HG03175 (cell line): ENCODE data around the gene CCP110.

Source experiments
- ATAC-seq: cut with Tn5 transposase; IDR thresholded peaks from one replicate; pipeline ENCODE4 v1.9.1; 2021; ENCODE audit warnings: mild to moderate bottlenecking, moderate library complexity; ENCODE audit not compliant: unreplicated experiment

Gene CCP110

DNA sequence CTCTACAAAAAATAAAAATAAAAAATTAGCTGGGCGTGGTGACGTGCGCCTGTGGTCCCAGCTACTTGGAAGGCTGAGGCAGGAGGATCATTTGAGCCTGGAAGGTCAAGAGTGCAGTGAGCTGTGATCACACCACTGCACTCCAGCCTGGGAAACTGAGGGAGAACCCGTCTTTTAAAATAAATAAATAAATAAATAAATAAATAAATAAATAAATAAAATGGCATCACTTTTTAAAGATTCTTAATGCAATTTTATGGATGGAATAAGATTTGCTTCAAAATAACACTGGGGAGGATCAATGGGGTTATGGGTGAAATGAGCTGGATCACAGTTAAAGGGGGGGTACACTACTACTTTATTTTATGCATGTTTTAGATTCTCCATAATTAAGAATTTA is 16.8 kb upstream of the CCP110 start:
- ATAC-seq = no peak

GRCh38 chr16:19507867-19508266 is 15.9 kb upstream of the CCP110 start:
- ATAC-seq = no peak

DNA sequence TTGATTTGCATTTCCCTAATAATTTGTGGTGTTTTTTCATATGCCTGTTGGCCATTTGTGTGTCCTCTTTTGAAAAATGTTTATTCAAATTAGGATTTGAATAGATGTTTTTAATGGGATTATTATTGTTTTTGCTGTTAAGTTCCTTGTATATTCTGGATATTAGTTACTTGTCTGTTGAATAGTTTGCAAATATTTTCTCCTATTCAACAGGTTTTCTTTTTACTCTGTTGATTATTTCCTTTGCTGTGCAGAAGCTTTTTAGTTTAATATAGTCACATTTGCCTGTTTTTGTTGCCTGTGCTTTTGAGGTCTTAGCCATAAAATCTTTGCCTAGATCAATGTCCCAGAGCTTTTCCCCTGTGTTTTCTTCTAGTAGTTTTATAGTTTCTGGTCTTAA is 11.4 kb upstream of the CCP110 start:
- ATAC-seq = no peak

DNA sequence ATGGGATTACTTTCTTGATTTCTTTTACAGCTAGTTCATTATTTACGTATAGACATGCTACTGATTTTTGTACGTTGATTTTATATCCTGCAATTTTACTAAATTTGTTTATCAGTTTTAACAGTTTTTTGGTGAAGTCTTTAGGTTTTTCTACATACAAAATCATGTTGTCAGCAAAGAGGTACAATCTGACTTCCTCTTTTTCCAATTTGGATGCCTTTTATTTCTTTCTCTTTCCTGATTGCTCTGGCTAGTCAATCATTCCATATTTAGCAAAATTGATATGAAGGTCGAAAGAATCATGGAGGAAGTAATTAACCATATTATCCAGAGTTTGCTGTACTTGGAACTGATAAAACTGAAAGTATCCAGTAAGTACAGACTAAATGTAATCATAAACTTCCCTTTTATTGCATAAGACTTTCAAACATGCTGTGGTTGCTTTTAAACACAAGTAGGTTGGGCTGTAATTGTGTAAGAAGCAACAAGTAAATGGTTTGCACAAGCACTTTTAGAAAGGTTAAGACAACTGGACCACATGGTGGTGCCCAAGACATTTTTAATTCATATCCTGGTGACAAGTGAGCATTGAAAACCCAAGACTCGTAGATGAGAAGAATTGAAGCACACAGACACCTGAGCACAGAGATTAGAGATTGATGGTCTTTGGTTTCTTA is 10.2 kb upstream of the CCP110 start:
- no peak for ATAC-seq

- no peak for ATAC-seq
Observed at GRCh38 chr16:19515757-19516156, 8.0 kb upstream of the CCP110 start.

GRCh38 chr16:19517424-19518089 is 6.2 kb upstream of the CCP110 start:
- no peak for ATAC-seq

GRCh38 chr16:19518388-19518787 is 5.4 kb upstream of the CCP110 start:
- ATAC-seq = no peak

GRCh38 chr16:19520861-19521331 is 2.8 kb upstream of the CCP110 start:
- ATAC-seq = no peak

DNA sequence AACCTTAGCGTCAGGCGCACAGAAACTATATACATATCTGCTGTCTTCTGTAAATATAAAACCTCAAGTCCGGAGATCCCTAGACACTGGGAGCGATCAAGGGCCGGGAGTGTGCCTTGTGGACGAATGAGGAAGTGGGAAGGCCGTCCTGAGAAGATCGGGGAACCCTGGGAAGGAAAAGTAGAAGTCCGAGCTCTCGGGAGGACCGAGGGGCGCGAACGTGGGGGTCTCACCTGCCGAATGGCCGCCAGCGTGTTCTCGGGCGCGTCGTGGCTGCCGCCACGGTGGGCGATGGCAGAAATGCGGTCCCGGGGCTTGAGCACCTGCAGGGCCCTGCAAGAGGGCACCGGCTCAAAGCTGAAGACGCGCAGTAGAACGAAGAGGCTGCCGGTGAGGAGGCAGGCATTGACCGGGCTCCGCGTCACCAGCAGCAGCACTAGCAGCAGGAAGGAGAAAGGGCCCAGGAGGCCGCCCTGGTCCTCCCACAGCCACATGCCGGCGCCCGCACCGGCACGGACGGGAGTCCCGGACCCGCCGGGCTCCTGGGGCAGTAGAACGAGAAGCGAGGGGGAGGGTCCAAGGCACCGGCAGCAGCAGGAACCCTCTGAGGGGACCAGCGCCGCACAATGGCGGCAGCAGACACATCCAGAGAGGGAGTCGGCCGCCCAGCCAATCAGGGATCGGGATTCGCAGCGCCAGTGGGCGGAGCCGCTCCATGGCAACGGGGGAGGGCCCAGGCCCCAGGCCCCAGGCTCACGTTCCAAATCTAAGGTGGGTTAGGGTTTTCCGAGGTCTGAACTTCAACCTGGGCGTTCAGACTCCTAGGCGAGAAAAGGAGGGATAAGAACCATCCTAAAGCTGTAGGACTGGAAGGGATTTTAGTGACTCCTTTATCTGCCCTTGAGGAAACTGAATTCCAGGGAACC is 2.0 kb upstream of the CCP110 start, which contains the start of gene GDE1:
Gene GDE1 (minus strand): TSS at position 628 of the 926 bp plus-strand sequence. CDS start 134 bp downstream, at position 494.
- peak; percentile 76 for ATAC-seq

- no peak for ATAC-seq
Observed at GRCh38 chr16:19522397-19522732, 1.4 kb upstream of the CCP110 start.

DNA sequence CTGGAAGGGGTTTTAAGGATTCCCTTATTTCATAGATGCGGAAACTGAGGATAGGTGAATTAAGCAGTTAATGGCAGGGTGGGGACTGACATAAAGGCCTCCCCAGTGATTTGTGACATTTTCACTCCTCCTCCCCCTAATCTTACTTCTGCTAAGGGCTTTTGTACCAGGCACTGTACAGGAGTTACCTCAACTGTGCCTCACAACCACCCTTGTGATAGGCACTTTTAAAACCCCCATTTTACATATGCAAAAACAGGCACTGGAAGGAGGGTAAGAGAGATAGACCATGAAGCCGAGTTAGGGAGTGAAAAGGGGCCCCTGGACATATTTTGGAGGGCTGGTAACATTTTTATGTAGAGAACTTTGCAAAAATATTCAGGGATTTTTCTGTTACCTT is 982 bp upstream of the CCP110 start:
- no peak for ATAC-seq

DNA sequence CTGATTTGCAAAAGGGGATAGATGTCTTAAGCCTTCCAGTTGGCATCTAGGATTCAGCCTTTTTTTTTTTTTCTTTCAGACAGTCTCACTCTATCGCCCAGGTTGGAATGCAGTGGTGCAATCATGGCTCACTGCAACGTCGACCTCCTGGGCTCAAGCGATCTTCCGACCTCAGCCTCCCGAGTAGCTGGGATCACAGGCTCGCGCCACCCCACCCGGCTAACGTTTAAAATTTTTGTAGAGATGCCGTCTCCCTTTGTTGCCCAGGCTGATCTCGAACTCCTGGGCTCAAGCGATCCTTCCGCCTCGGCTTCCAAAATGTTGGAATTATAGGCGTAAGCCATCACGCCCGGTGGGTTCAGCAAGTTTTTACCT is 571 bp upstream of the CCP110 start:
- ATAC-seq = no peak

- no peak for ATAC-seq
Observed at GRCh38 chr16:19524356-19524615, 544 bp downstream of the CCP110 start.

- no peak for ATAC-seq
Observed at GRCh38 chr16:19524616-19525384, 1.1 kb downstream of the CCP110 start.

GRCh38 chr16:19525385-19525723 is 1.6 kb downstream of the CCP110 start:
- no peak for ATAC-seq

- ATAC-seq = no peak
Observed at GRCh38 chr16:19527161-19527560, 3.4 kb downstream of the CCP110 start.

DNA sequence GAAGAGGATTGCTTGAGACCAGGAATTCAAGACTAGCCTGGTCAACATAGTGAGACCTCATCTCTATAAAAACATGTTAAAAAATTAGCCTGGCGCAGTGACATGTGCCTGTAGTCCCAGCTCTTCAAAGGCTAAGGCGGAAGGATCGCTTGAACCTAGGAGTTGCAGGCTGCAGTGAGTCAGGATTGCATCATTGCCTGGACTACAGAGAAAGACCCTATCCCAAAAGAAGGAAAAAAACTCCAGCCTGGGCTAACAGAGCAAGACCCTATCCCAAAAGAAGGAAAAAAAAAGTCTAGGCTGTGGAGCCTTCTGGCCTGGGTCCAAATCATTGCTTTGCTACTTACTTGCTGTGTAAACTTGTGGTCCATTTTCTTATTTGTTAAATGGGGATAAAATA is 4.9 kb downstream of the CCP110 start:
- no peak for ATAC-seq

DNA sequence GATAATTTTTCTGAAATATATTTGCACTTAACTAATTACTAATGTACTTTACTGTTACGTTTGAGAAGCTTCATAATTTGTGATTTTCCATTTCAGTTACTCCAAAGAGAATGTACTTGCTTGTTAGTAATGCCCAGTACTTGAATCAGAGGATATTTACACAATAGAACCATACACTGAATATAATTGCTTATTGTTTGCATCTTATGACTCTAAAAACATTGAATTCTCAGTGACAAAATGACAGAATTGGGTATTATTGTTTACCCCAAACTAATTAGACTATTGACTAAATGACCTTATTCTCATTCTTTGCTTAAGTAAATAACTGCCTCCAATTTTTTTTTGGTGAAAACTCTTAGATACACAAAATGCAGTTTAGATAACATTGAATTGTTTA is 8.9 kb downstream of the CCP110 start:
- ATAC-seq = no peak

GRCh38 chr16:19540241-19540970 is 16.7 kb downstream of the CCP110 start:
- ATAC-seq = no peak

DNA sequence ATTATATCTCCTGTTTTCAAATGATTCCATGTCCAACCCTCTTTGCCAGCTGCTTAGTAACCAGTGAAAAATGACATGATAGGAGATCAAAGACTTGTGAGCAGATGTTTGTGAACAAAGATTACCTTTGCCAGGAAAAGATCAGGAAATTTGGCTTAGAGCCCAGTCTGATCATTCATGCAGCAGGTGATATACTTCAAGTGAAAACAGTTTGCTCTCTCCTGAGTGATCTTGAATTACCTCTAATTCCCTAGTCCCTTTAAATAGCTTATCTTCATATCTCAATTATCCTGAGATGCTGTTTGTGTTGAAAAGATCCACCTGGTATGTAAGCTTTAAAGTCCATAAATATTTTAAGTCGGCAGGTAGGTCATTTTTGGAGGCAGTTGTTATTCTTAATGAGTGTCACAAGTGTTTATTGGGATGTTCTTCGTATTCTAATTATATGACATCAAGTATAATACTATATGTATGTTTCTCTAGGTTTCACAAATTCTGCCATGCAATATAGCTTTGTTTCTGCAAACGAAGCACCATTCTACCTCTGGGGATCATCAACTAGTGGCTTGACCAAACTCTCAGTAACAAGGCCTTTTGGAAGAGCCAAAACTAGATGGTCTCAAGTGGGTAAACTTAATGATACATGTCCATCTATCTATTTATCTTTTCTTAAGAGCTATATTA is 18.5 kb downstream of the CCP110 start:
- no peak for ATAC-seq
